ENCODE data around the gene DCDC1. TPM values are rescaled to one million over a fixed set of nuclear protein-coding genes. Genes with fewer than 3 reads are reported as not detected.

DCDC1 gene
- total and polyA plus RNA-seq, 9 of the 15 experiments (the other 6 are each of a cell fraction or from before 2014, with no cell fraction given): 0.05 to 0.18 (median 0.08) TPM; not detected in 3

DNA sequence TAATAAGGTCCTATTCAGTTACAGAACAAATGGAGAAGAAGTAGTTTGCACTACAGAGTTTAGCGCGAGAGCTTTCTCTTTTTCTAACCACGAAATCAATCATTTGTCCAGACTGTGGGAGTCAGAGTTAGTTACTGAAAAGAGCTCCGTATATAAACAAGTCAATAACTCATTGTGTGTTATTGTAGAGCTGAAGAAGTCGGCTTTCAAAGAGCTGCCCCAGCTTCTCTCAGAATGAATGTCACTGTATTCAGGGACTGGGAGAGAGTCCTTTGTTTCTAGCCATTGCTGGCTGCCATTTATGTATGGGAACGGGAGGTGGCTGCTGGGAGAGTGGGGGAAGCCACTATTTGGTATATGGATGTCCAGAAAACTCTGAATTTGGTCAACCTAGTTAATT is 227.8 kb downstream of the DCDC1 start:
- TF ChIP-seq NR0B1 (IDR thresholded peaks at IDR 0.05; ENCODE audit: partially characterized antibody) (no peak), ZNF695 (CRISPR knock-in tag; IDR thresholded peaks at IDR 0.05) (no peak), EWSR1 (IDR thresholded peaks at IDR 0.05; ENCODE audit: borderline replicate concordance, low read depth, partially characterized antibody) (no peak), RBM25 (IDR thresholded peaks at IDR 0.05; ENCODE audit: low read depth, low read length, severe bottlenecking) (no peak), MCM2 (IDR thresholded peaks at IDR 0.05; ENCODE audit: low read depth) (no peak), ZBTB33 (CRISPR knock-in tag; IDR thresholded peaks at IDR 0.05) (no peak), ZNF277 (CRISPR knock-in tag; IDR thresholded peaks at IDR 0.05; ENCODE audit: borderline replicate concordance) (no peak), POLR3G (IDR thresholded peaks at IDR 0.05; ENCODE audit: extremely low read depth, insufficient read length, insufficient replicate concordance) (no peak)
- TF ChIP-seq, protein P1, sequence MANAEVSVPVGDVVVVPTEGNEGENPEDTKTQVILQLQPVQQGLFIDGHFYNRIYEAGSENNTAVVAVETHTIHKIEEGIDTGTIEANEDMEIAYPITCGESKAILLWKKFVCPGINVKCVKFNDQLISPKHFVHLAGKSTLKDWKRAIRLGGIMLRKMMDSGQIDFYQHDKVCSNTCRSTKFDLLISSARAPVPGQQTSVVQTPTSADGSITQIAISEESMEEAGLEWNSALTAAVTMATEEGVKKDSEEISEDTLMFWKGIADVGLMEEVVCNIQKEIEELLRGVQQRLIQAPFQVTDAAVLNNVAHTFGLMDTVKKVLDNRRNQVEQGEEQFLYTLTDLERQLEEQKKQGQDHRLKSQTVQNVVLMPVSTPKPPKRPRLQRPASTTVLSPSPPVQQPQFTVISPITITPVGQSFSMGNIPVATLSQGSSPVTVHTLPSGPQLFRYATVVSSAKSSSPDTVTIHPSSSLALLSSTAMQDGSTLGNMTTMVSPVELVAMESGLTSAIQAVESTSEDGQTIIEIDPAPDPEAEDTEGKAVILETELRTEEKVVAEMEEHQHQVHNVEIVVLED (CRISPR knock-in tag; IDR thresholded peaks at IDR 0.05): no peak
- H3K79me2 ChIP-seq (ENCODE audit: control insufficient read depth, insufficient read depth, low read length): no peaks in the 10 kb centered on the region
- H3K9ac ChIP-seq (ENCODE audit: insufficient read depth in 1 of 2, low read depth in 2 of 2, low read length in 2 of 2): no peak overlapping the region
- no peaks in the 10 kb centered on the region for H3K36me3 ChIP-seq (ENCODE audit: control insufficient read depth, insufficient read depth, low read length)
- FAIRE-seq: no peak
- H3K4me2 ChIP-seq (ENCODE audit: insufficient read depth, low read length): no peak overlapping the region
- no peaks in the 10 kb centered on the region for H3K4me1 ChIP-seq (replicated peaks in 1 of 2; ENCODE audit: control insufficient read depth in 2 of 2, insufficient read depth in 2 of 2, low read length in 2 of 2)
- no peak for ATAC-seq
- no peaks in the 10 kb centered on the region for H3K27me3 ChIP-seq (ENCODE audit: control insufficient read depth in 2 of 2, insufficient read depth in 2 of 2, low read length in 2 of 2)
- in situ Hi-C loops (cut with MboI) (no loop called here), intact Hi-C loops (cut with micrococcal nuclease) (no loop called here)
- no TSS peak for BruUV-seq (replicated peaks)
- 3% methylated on average over 6 of the region's 6 CpGs for WGBS (ENCODE audit: insufficient coverage, low coverage, missing lambda C conversion rate)
- H3K27ac ChIP-seq (ENCODE audit: extremely low read depth, low read depth, low read length): no peak overlapping the region
- POLR2A ChIA-PET: no interaction called here
- no peak overlapping the region for H3K4me3 ChIP-seq
- H4K20me1 ChIP-seq (replicated peaks; ENCODE audit: control insufficient read depth, insufficient read depth, low read length): no peaks in the 10 kb centered on the region
- H3K9me1 ChIP-seq (ENCODE audit: control insufficient read depth, insufficient read depth, low read length): no peaks in the 10 kb centered on the region
- no peaks in the 10 kb centered on the region for H3K9me3 ChIP-seq (replicated peaks; ENCODE audit: control insufficient read depth, insufficient read depth, low read depth, low read length)
- DNase-seq (ENCODE audit: extremely low read depth in 1 of 4, low spot score in 3 of 4): no peak
- no peak overlapping the region for H2AFZ ChIP-seq (ENCODE audit: low read depth, low read length)
- CTCF ChIA-PET (ENCODE audit: low intra/inter-chr PET ratio): no interaction called here

Measured in K562 (cell line).